Neural cell (in vitro differentiated cells): ENCODE data around the gene MND1.

Experiments used
- CTCF ChIP-seq: fragments of 450-650 bp; IDR thresholded peaks from 2 replicates; pipeline ENCODE4 v1.5.1; 2014; ENCODE audit warnings: antibody characterized with exemption, mild to moderate bottlenecking, moderate library complexity; ENCODE audit not compliant: poor library complexity, severe bottlenecking
- EP300 ChIP-seq: fragments of 450-650 bp; conservative IDR thresholded peaks from 2 replicates; pipeline ENCODE4 v1.6.1; 2014; ENCODE audit warnings: antibody characterized with exemption, mild to moderate bottlenecking, moderate library complexity; ENCODE audit not compliant: poor library complexity, severe bottlenecking
- POLR2AphosphoS5 ChIP-seq: IDR thresholded peaks from 2 replicates; pipeline ENCODE4 v1.6.1; 2012
- RAD21 ChIP-seq: fragments of 450-650 bp; conservative IDR thresholded peaks from 2 replicates; pipeline ENCODE4 v1.6.1; 2014; ENCODE audit warnings: antibody characterized with exemption, mild to moderate bottlenecking, moderate library complexity
- TAF1 ChIP-seq: IDR thresholded peaks from 2 replicates; pipeline ENCODE4 v1.6.1; 2012; ENCODE audit warnings: low read depth
- TF ChIP-seq, protein P1 (sequence below): IDR thresholded peaks from 2 replicates; pipeline ENCODE4 v1.6.1; 2012; ENCODE audit warnings: borderline replicate concordance

DNA sequence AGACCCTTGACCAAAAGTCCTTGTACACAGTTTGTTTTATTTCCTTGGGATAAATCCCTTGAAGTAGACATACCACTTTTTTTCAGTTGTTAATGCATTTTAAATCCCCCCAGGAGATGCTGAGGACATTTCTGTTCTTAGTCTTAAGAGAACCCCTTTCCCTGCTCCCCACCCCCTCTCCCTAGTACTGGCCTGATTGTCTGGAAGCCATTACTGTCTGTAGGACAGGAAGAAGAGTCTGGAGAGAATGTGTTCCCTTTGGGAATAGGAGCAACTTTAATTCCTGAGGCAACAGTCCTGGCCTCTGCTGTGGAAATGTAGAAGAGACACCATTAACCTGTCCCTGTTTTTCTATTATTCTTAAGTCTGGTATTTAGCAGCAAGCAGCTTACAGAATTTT is 69.4 kb downstream of the MND1 start:
- no peak for TF ChIP-seq CTCF
- TF ChIP-seq TAF1, result no peak
- TF ChIP-seq POLR2AphosphoS5, result no peak
- TF ChIP-seq, protein P1, sequence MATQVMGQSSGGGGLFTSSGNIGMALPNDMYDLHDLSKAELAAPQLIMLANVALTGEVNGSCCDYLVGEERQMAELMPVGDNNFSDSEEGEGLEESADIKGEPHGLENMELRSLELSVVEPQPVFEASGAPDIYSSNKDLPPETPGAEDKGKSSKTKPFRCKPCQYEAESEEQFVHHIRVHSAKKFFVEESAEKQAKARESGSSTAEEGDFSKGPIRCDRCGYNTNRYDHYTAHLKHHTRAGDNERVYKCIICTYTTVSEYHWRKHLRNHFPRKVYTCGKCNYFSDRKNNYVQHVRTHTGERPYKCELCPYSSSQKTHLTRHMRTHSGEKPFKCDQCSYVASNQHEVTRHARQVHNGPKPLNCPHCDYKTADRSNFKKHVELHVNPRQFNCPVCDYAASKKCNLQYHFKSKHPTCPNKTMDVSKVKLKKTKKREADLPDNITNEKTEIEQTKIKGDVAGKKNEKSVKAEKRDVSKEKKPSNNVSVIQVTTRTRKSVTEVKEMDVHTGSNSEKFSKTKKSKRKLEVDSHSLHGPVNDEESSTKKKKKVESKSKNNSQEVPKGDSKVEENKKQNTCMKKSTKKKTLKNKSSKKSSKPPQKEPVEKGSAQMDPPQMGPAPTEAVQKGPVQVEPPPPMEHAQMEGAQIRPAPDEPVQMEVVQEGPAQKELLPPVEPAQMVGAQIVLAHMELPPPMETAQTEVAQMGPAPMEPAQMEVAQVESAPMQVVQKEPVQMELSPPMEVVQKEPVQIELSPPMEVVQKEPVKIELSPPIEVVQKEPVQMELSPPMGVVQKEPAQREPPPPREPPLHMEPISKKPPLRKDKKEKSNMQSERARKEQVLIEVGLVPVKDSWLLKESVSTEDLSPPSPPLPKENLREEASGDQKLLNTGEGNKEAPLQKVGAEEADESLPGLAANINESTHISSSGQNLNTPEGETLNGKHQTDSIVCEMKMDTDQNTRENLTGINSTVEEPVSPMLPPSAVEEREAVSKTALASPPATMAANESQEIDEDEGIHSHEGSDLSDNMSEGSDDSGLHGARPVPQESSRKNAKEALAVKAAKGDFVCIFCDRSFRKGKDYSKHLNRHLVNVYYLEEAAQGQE, result no peak
- TF ChIP-seq RAD21, result no peak
- TF ChIP-seq EP300, result no peak
